D721Med (cell line): ENCODE results near the gene SELENOP.

Experiments
- DNase-seq: peaks from one replicate; pipeline ENCODE4 v3.0.0; 2011; ENCODE audit warnings: low spot score; ENCODE audit not compliant: insufficient read length
- FAIRE-seq: peaks from 2 replicates; lab custom pipeline; 2011; peaks lifted over from hg19 to GRCh38; lab: Jason Lieb, UNC
- CTCF ChIP-seq: IDR thresholded peaks from 2 replicates; pipeline ENCODE4 v1.5.1; 2012; ENCODE audit warnings: mild to moderate bottlenecking, control low read depth; ENCODE audit not compliant: insufficient read depth; ENCODE audit errors: missing control alignments

Gene SELENOP

GRCh38 chr5:42804717-42805339, 6.9 kb downstream of the SELENOP start:
- FAIRE-seq = no peak
- no peak for DNase-seq
- TF ChIP-seq CTCF = no peak

GRCh38 chr5:42801516-42802166, 10.1 kb downstream of the SELENOP start:
- TF ChIP-seq CTCF = no peak
- no peak for FAIRE-seq
- DNase-seq = no peak

GRCh38 chr5:42800748-42801330, 10.9 kb downstream of the SELENOP start:
- FAIRE-seq = no peak
- TF ChIP-seq CTCF = no peak
- DNase-seq = no peak

- DNase-seq = no peak
- FAIRE-seq = no peak
- no peak for TF ChIP-seq CTCF
These were observed 12.0 kb downstream of the SELENOP start for GRCh38 chr5:42799668-42800114.

- FAIRE-seq (no peak), DNase-seq (no peak)
- no peak for TF ChIP-seq CTCF
These were observed 12.5 kb downstream of the SELENOP start for GRCh38 chr5:42799241-42799608.

- FAIRE-seq = no peak
- no peak for TF ChIP-seq CTCF
- no peak for DNase-seq
These were observed 13.1 kb downstream of the SELENOP start for GRCh38 chr5:42798284-42799240.
